ENCODE measurements around the gene ELMOD1. TPM values are rescaled to one million over a fixed set of nuclear protein-coding genes. Genes with fewer than 3 reads are reported as not detected.

Gene ELMOD1
- total RNA-seq, 4 donors from 2014 or later, result 0.66 to 2.7 TPM; not detected in 2

GRCh38 chr11:107612445-107612844 lies 21.5 kb downstream of the ELMOD1 start:
- TF ChIP-seq CTCF (IDR thresholded peaks at IDR 0.05), result no peak
- TF ChIP-seq POLR2A (IDR thresholded peaks at IDR 0.05), result no peak
- TF ChIP-seq POLR2AphosphoS5 (IDR thresholded peaks at IDR 0.05), result no peak
- no peak for TF ChIP-seq EP300 (IDR thresholded peaks at IDR 0.05)
- H3K27me3 ChIP-seq, result peaks cover 21% of the 10 kb centered on the region
- no peaks in the 10 kb centered on the region for H3K4me1 ChIP-seq
- H3K9me3 ChIP-seq, result no peaks in the 10 kb centered on the region
- no peak for ATAC-seq
- H3K36me3 ChIP-seq, result no peaks in the 10 kb centered on the region
- 92 to 93% methylated on average over 2 of the region's 2 CpGs for WGBS, 2 donors (ENCODE audit: low coverage in 1 of 2)
- no peak overlapping the region for H3K4me3 ChIP-seq
- no peak overlapping the region for H3K27ac ChIP-seq

DNA sequence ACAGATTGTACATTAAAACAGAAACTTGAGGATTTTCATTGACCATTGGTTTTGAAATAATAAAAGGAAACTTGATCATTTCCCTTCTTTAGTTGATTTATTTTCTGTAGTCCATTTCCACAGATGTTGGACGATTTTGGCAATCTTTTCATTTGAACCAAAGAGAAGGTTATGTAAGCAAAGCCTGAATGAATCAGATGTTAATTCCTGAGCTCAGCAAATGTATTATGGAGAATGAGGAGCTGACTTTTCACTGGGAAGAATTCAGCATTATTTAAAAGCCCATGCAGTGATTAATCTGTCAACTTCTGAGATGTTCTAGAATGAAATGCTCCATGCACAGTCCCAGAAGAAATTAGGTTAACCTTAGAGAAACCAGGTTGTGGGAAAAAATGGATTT lies 29.0 kb downstream of the ELMOD1 start:
- no peak for TF ChIP-seq CTCF (IDR thresholded peaks at IDR 0.05)
- TF ChIP-seq POLR2A (IDR thresholded peaks at IDR 0.05), result no peak
- TF ChIP-seq EP300 (IDR thresholded peaks at IDR 0.05), result no peak
- no peak for TF ChIP-seq POLR2AphosphoS5 (IDR thresholded peaks at IDR 0.05)
- peaks cover 16% of the 10 kb centered on the region for H3K27me3 ChIP-seq
- WGBS, 2 donors (ENCODE audit: low coverage in 1 of 2), result 0 to 11% methylated on average over 1 of the region's 1 CpG
- H3K27ac ChIP-seq, result no peak overlapping the region
- H3K9me3 ChIP-seq, result no peaks in the 10 kb centered on the region
- H3K36me3 ChIP-seq, result no peaks in the 10 kb centered on the region
- no peaks in the 10 kb centered on the region for H3K4me1 ChIP-seq
- no peak for ATAC-seq
- H3K4me3 ChIP-seq, result no peak overlapping the region

DNA sequence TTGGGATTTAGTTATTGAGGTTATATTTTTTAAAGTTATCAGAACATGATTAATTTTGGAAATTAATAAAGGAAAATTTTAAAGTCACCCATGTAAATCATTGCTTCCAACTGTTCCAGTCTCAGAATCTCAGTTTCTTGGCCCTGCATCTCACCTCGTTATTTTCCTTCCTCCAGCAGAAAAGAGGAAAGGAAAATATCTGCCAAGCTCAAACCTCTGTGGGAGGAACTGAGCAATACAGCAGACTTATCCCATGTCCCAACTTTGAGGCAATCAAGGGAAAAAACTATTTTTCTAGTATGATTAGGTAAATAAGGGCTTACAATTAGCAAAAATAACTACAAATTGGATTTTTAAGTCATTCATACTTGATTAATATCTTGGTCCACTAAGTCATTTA lies 30.1 kb downstream of the ELMOD1 start:
- 22 to 86% methylated on average over 1 of the region's 1 CpG for WGBS, 2 donors (ENCODE audit: low coverage in 1 of 2)
- no peak overlapping the region for H3K4me3 ChIP-seq
- H3K36me3 ChIP-seq, result no peaks in the 10 kb centered on the region
- H3K9me3 ChIP-seq, result no peaks in the 10 kb centered on the region
- no peaks in the 10 kb centered on the region for H3K4me1 ChIP-seq
- TF ChIP-seq CTCF (IDR thresholded peaks at IDR 0.05), result no peak
- no peak for TF ChIP-seq EP300 (IDR thresholded peaks at IDR 0.05)
- TF ChIP-seq POLR2AphosphoS5 (IDR thresholded peaks at IDR 0.05), result no peak
- TF ChIP-seq POLR2A (IDR thresholded peaks at IDR 0.05), result no peak
- no peak for ATAC-seq
- H3K27me3 ChIP-seq, result peaks cover 17% of the 10 kb centered on the region
- H3K27ac ChIP-seq, result no peak overlapping the region

- Histone ChIP-seq H3K9me3 (no peaks in the 10 kb centered on the region), H3K27ac (no peak overlapping the region), H3K36me3 (no peaks in the 10 kb centered on the region), H3K27me3 (peaks cover 6% of the 10 kb centered on the region), H3K4me3 (no peak overlapping the region), H3K4me1 (no peaks in the 10 kb centered on the region)
- TF ChIP-seq CTCF (IDR thresholded peaks at IDR 0.05) (no peak), POLR2A (IDR thresholded peaks at IDR 0.05) (no peak), EP300 (IDR thresholded peaks at IDR 0.05) (no peak), POLR2AphosphoS5 (IDR thresholded peaks at IDR 0.05) (no peak)
- ATAC-seq, result no peak
- 60 to 73% methylated on average over 1 to 7 of the region's 7 CpGs for WGBS, 2 donors (ENCODE audit: low coverage in 1 of 2)
Measured at GRCh38 chr11:107623183-107623582, 32.2 kb downstream of the ELMOD1 start.

DNA sequence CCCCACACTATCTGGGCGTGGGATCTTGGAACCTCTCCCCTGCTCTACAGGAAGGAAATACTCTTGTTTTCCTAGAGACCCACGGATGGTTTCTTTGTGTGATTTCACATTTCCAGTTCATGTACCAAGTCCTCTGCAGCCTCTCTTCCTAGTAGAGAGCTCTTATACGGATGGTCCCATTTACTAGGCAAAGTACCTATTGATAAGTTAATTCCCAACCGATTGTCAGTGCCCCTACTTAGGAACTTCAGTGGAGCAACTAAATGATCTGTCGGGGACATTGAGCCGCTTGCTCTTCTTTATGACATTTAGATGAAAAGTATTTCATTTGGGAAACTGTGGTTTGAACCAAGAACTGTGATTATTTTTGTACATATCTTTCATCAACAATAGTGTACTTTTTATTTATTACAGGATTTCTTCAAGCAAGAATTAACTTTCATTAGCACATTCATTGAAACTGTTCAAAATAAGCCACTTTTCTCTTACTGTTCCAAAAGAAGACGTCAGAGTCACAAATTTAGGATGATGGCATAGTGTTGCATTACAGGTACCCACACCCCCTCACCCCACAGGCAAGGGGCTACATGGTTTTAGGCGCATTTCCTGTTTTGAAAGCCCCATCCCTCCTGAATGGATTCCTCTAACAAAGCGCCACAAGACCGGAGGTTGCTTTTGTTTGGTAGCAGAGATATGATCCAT lies 34.2 kb downstream of the ELMOD1 start:
- no peaks in the 10 kb centered on the region for H3K4me1 ChIP-seq
- H3K27me3 ChIP-seq, result peaks cover 4% of the 10 kb centered on the region
- TF ChIP-seq POLR2AphosphoS5 (IDR thresholded peaks at IDR 0.05), result no peak
- TF ChIP-seq EP300 (IDR thresholded peaks at IDR 0.05), result no peak
- TF ChIP-seq CTCF (IDR thresholded peaks at IDR 0.05), result no peak
- no peak for TF ChIP-seq POLR2A (IDR thresholded peaks at IDR 0.05)
- ATAC-seq, result no peak
- no peaks in the 10 kb centered on the region for H3K9me3 ChIP-seq
- H3K4me3 ChIP-seq, result no peak overlapping the region
- no peaks in the 10 kb centered on the region for H3K36me3 ChIP-seq
- no peak overlapping the region for H3K27ac ChIP-seq
- 57% methylated on average over 10 of the region's 10 CpGs for WGBS, 2 donors (ENCODE audit: low coverage in 1 of 2)
